Measurements from ENCODE around the gene SLC47A1.

Gene SLC47A1

DNA sequence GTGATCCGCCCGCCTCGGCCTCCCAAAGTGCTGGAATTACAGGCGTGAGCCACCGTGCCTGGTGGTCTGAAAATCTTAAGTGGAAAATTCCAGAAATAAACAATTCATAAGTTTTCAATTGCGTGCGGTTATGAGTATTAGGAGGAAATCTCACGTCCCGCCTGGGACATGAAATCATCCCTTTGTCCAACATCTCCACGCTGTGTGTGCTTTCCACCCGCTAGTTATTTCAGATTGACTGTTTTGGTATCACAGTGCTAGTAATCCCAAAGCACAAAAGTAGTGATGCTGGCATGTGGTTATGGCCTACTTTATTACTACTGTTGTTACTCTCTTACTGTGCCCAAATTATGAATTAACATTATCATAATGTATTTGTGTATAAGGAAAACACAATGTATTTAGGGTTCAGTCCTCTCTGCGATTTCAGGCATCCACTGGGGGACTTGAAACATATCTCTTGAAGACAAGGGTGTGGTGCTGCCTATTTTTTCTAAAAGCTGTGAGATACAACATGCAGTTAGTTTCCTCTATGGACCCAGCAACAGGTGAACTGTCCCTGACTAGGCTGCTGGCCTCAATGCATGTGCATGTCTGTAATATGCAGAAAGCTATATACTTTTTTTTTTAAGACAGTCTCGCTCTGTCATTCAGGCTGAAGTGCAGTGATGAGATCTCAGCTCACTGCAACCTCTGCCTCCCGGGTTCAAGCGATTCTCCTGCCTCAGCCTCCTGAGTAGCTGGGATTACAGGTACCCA, 32.3 kb downstream of the SLC47A1 start:
- no peak overlapping the region for H3K9ac ChIP-seq (ENCODE audit: low read length)
- no peaks in the 10 kb centered on the region for H3K9me3 ChIP-seq (ENCODE audit: control insufficient read depth, insufficient read depth, low read depth, low read length)
- no peak overlapping the region for H3K27ac ChIP-seq (ENCODE audit: low read depth, low read length)
- H3K4me1 ChIP-seq (ENCODE audit: control insufficient read depth, insufficient read depth, low read length): no peaks in the 10 kb centered on the region
- no peaks in the 10 kb centered on the region for H3K27me3 ChIP-seq (ENCODE audit: control insufficient read depth, insufficient read depth, low read length)
- H3K4me3 ChIP-seq (ENCODE audit: low read depth, low read length): no peak overlapping the region
- no peaks in the 10 kb centered on the region for H3K36me3 ChIP-seq (ENCODE audit: control insufficient read depth, insufficient read depth, low read length)

DNA sequence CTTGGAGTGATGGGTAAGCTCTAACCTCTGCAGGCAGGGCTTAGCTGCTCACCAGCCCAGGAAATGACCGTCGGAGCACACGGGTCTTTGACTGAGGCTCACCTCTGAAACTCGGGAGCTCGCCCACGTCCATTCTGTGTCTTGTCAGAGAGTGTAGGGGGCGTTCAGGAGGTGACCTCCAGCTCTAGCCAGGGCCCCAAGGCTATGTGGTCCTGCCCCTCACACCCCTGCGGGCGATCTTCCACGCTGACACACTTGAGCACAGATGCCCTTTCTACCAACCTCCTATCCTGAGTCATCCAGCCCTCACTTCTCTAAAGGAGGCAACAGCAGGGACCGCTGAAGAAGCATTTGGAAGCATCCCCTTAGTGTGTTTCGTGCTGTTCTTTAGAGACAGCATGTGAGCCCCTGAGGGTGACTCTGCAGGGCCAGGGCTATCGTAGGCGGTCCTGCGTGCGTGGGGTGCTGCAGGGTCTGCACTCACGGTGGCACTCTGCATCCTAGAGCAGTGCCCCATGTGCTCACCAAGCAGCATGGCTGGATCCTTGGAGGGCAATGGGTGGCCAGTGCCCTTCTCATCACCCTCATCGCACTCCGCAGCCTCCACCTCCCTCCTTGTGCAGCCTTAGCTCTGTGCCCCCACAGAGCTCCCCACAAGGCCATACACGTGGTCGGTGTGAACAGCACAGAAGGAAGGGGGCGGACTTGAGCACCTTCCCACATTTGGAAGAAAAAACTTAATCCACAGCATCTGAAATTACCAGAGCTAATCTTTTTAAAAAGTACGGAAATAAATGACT, 33.8 kb downstream of the SLC47A1 start:
- H3K36me3 ChIP-seq (ENCODE audit: control insufficient read depth, insufficient read depth, low read length): no peaks in the 10 kb centered on the region
- H3K9me3 ChIP-seq (ENCODE audit: control insufficient read depth, insufficient read depth, low read depth, low read length): no peaks in the 10 kb centered on the region
- H3K27me3 ChIP-seq (ENCODE audit: control insufficient read depth, insufficient read depth, low read length): no peaks in the 10 kb centered on the region
- H3K9ac ChIP-seq (ENCODE audit: low read length): no peak overlapping the region
- H3K4me3 ChIP-seq (ENCODE audit: low read depth, low read length): no peak overlapping the region
- no peak overlapping the region for H3K27ac ChIP-seq (ENCODE audit: low read depth, low read length)
- no peaks in the 10 kb centered on the region for H3K4me1 ChIP-seq (ENCODE audit: control insufficient read depth, insufficient read depth, low read length)

DNA sequence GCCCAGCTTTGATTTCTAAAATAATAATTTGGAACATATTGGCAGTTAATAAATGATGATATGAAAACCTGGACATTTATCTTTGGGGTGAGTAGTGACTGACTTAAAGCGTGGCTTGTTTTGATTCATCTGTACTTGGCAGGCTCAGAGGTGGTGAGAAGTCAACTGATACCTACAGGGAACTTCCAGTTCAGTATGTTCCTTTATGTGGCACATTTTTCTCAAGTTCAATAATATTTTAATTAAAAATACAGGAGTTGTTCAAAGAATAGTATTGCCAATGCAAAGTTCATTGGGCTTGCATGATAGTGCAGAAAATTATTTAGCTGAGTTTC, 34.3 kb downstream of the SLC47A1 start:
- H3K4me1 ChIP-seq (ENCODE audit: control insufficient read depth, insufficient read depth, low read length): no peaks in the 10 kb centered on the region; the same call in 1 of the 2 replicates
- no peak overlapping the region for H3K9ac ChIP-seq (ENCODE audit: low read length)
- no peak overlapping the region for H3K27ac ChIP-seq (ENCODE audit: low read depth, low read length)
- no peaks in the 10 kb centered on the region for H3K36me3 ChIP-seq (ENCODE audit: control insufficient read depth, insufficient read depth, low read length)
- no peak overlapping the region for H3K4me3 ChIP-seq (ENCODE audit: low read depth, low read length)
- H3K9me3 ChIP-seq (ENCODE audit: control insufficient read depth, insufficient read depth, low read depth, low read length): no peaks in the 10 kb centered on the region
- no peaks in the 10 kb centered on the region for H3K27me3 ChIP-seq (ENCODE audit: control insufficient read depth, insufficient read depth, low read length)

DNA sequence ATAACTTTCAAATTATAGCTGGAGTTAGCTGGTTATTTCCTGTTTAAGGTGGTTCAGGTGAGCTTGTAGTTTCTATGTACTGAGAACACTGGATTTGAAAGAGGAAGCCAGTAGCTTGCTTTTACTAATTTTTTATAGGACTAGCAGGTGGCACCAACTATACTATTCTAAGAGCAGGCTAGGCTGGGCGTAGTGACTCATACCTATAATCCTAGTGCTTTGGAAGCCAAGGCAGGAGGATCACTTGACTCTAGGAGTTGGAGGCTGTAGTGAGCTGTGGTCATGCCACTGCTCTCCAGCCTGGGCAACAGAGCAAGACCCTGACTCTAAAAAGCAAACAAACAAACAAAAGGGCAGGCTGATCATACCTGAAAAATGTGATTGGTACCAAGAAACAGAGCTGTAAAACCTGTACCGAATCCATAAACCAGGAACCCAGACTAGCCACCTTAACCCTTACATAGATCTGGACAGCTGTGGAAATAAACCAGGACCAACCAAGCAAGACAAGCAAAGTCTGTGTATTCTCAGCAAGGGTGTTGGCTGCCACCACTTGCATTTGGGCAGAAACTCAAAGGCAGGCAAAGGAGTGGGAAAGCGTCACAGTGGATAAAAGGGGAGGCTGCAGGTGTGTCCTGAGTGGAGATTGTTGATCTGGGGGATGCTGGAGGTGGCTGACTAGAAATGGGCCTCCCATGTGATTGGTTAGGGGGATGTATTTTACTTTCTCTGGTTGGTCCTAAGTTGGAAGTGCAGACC, 36.3 kb downstream of the SLC47A1 start:
- Histone ChIP-seq H3K4me1 (ENCODE audit: control insufficient read depth, insufficient read depth, low read length) (no peaks in the 10 kb centered on the region; the same call in 1 of the 2 replicates), H3K9ac (ENCODE audit: low read length) (no peak overlapping the region), H3K27me3 (ENCODE audit: control insufficient read depth, insufficient read depth, low read length) (no peaks in the 10 kb centered on the region), H3K36me3 (ENCODE audit: control insufficient read depth, insufficient read depth, low read length) (no peaks in the 10 kb centered on the region), H3K27ac (ENCODE audit: low read depth, low read length) (no peak overlapping the region), H3K4me3 (ENCODE audit: low read depth, low read length) (no peak overlapping the region), H3K9me3 (ENCODE audit: control insufficient read depth, insufficient read depth, low read depth, low read length) (no peaks in the 10 kb centered on the region)

DNA sequence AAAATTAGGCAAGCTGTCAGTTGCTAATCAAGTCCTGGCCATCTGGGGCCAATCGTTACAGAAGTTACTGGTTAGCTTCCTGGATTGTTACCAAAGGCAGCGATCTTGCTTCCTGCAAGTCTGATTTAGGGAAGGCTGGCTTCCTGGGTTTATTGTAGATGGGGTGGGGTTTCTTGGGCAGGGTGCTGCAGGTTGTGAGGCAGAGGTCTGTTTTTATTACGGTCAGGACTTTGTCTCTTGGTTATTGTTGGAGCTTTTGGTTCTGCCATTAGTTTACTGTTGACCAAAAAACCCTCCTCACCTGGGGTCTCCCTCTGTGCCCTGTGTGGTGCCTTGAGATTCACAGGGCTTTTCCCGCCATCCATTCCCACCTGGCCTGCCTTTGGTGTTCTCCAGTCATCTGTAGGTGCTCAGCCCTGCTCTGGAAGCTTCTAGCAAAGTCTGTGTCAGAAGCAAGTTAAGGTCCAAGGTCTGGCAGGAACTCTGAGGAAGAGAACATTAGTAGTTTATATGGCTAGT, 36.9 kb downstream of the SLC47A1 start:
- no peak overlapping the region for H3K9ac ChIP-seq (ENCODE audit: low read length)
- no peaks in the 10 kb centered on the region; the same call in 1 of the 2 replicates for H3K4me1 ChIP-seq (ENCODE audit: control insufficient read depth, insufficient read depth, low read length)
- H3K9me3 ChIP-seq (ENCODE audit: control insufficient read depth, insufficient read depth, low read depth, low read length): no peaks in the 10 kb centered on the region
- H3K36me3 ChIP-seq (ENCODE audit: control insufficient read depth, insufficient read depth, low read length): no peaks in the 10 kb centered on the region
- no peak overlapping the region for H3K27ac ChIP-seq (ENCODE audit: low read depth, low read length)
- no peaks in the 10 kb centered on the region for H3K27me3 ChIP-seq (ENCODE audit: control insufficient read depth, insufficient read depth, low read length)
- no peak overlapping the region for H3K4me3 ChIP-seq (ENCODE audit: low read depth, low read length)

DNA sequence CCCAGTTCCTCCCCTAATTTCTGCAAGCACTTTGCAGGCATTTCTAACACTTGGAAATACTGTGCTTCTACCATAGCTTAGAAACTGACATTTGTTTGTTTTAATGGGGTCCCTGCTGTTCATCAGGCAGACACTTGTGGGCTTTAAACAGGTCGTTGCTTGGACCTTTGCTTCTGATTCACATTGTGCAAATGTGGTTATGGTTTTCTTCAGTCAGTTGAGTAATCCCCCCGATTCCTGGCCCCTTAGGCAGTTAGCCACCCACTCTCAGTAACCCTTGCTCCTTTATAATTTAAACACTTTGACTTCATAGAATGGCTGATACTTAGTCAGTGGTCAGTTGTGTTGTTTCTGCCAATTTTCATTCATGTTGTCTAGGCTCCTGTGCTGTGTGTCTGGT, 39.4 kb downstream of the SLC47A1 start:
- H3K9me3 ChIP-seq (ENCODE audit: control insufficient read depth, insufficient read depth, low read depth, low read length): no peaks in the 10 kb centered on the region

DNA sequence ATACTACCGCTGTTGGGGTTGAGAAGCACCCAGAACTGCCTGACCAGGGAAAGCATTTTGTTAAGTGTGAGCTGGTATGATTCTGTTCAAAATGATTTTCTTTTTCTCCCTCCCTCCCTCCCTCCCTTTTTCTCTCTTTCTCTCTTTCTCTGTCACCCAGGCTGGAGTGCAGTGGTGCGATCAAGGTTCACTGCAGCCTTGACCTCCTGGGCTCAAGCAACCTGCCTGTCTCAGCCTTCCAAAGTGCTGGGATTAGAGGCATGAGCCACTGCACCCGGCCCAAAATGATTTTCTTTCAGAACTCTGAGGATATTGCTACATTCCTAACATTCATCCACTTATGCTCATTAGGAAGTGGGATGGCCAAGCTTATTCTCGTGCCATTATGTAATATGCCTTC, 41.3 kb downstream of the SLC47A1 start:
- Histone ChIP-seq H3K9ac (ENCODE audit: low read length) (no peak overlapping the region), H3K9me3 (ENCODE audit: control insufficient read depth, insufficient read depth, low read depth, low read length) (no peaks in the 10 kb centered on the region), H3K4me1 (ENCODE audit: control insufficient read depth, insufficient read depth, low read length) (no peaks in the 10 kb centered on the region; the same call in 1 of the 2 replicates), H3K27me3 (ENCODE audit: control insufficient read depth, insufficient read depth, low read length) (no peaks in the 10 kb centered on the region; the same call in 1 of the 2 replicates), H3K36me3 (ENCODE audit: control insufficient read depth, insufficient read depth, low read length) (no peaks in the 10 kb centered on the region), H3K4me3 (ENCODE audit: low read depth, low read length) (no peak overlapping the region), H3K27ac (ENCODE audit: low read depth, low read length) (no peak overlapping the region)

More for the DNA sequence above, 39.4 kb downstream of the SLC47A1 start:
- Histone ChIP-seq H3K4me1 (ENCODE audit: control insufficient read depth, insufficient read depth, low read length) (no peaks in the 10 kb centered on the region; the same call in 1 of the 2 replicates), H3K36me3 (ENCODE audit: control insufficient read depth, insufficient read depth, low read length) (no peaks in the 10 kb centered on the region), H3K4me3 (ENCODE audit: low read depth, low read length) (no peak overlapping the region), H3K27ac (ENCODE audit: low read depth, low read length) (no peak overlapping the region), H3K27me3 (ENCODE audit: control insufficient read depth, insufficient read depth, low read length) (no peaks in the 10 kb centered on the region), H3K9ac (ENCODE audit: low read length) (no peak overlapping the region)

DNA sequence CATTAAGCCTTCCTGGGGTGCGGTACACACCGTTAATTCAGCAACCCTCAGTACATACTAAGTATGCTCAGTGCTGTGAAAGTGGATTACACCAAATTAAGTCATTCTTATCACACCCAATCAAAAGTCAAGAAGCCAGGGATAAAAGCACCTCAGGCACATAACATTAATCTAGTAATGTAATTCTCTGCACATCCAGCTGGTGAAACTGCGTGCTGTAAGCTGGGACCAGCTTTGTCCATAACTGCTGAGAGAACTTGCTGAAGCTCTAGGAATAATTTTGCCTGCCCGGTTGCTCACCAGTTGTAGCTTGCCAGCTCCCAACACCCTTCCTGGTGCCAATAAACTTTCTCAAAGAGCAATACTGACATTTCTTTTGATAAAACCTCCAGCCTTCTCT, 44.9 kb downstream of the SLC47A1 start:
- no peaks in the 10 kb centered on the region for H3K4me1 ChIP-seq (ENCODE audit: control insufficient read depth, insufficient read depth, low read length)
- no peak overlapping the region for H3K9ac ChIP-seq (ENCODE audit: low read length)
- no peak overlapping the region for H3K4me3 ChIP-seq (ENCODE audit: low read depth, low read length)
- no peaks in the 10 kb centered on the region for H3K9me3 ChIP-seq (ENCODE audit: control insufficient read depth, insufficient read depth, low read depth, low read length)
- peaks cover 6% of the 10 kb centered on the region; the same call in 1 of the 2 replicates for H3K27me3 ChIP-seq (ENCODE audit: control insufficient read depth, insufficient read depth, low read length)
- no peak overlapping the region for H3K27ac ChIP-seq (ENCODE audit: low read depth, low read length)
- H3K36me3 ChIP-seq (ENCODE audit: control insufficient read depth, insufficient read depth, low read length): no peaks in the 10 kb centered on the region

DNA sequence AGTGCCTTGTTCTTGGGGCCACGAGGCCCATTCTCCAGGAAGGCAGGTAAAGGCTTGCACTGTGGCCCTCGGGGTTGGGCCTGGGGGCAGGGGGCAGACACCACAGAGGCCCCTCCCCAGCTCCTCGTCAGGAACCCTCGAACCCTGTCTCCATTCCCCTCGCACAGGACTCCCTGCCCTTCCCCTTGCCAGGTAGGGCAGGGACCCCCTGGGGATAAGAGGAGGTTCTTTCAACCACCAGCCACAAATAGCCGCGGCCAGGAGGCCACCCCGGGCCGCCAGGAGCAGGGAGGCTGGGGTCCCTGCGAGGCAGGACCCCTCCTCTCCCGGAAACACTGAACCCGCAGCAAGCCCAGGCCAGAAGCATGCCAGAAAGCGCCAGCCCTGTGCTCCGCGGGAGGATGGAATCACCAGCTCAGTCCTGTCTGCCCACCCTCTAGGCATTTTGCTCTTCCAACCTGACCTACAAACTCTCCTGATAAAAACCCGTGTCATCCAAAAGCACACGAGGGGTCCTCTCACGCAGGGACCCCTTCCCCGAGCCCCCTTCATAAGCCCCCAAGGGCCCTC, 45.6 kb downstream of the SLC47A1 start:
- H3K27ac ChIP-seq (ENCODE audit: low read depth, low read length): no peak overlapping the region
- H3K4me3 ChIP-seq (ENCODE audit: low read depth, low read length): peak overlapping the region; percentile 57; the same call in 1 of the 2 replicates
- H3K27me3 ChIP-seq (ENCODE audit: control insufficient read depth, insufficient read depth, low read length): peaks cover 6% of the 10 kb centered on the region; the same call in 1 of the 2 replicates
- no peaks in the 10 kb centered on the region for H3K9me3 ChIP-seq (ENCODE audit: control insufficient read depth, insufficient read depth, low read depth, low read length)
- no peak overlapping the region for H3K9ac ChIP-seq (ENCODE audit: low read length)
- no peaks in the 10 kb centered on the region for H3K36me3 ChIP-seq (ENCODE audit: control insufficient read depth, insufficient read depth, low read length)
- no peaks in the 10 kb centered on the region for H3K4me1 ChIP-seq (ENCODE audit: control insufficient read depth, insufficient read depth, low read length)

DNA sequence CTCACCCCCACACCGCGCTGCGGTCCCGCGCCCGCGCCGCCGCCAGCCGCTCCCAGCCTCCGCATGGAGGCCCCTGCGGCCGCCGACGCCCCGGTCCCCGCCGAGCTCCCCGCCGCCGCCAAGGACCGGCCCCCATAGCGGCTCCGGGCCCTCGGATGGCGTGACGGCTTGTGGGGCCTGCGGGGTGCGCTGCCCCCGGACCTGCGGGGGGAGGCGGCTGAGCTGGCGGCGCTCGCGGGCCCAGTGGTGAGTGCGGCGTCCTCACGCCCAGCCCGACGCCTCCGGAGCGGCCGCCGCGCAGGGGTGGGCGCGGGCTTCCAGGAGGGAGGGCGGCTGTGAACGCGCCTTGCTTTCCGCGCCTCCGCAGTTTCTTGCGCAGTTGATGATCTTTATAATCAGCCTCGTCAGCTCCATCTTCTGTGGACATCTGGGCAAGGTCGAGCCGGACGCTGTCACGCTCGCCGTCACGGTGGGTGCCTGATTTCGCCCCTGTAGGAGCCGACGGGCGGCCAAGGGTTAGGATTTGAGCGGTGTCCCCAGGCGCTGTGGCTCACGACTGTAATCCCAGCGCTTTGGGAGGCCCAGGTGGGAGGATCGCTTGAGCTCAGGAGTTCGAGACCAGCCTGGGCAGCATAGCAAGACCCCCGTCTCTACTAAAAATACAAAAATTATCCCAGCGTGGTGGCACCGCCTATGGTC, 46.4 kb downstream of the SLC47A1 start:
- no peaks in the 10 kb centered on the region for H3K36me3 ChIP-seq (ENCODE audit: control insufficient read depth, insufficient read depth, low read length)
- H3K4me1 ChIP-seq (ENCODE audit: control insufficient read depth, insufficient read depth, low read length): no peaks in the 10 kb centered on the region
- H3K27me3 ChIP-seq (ENCODE audit: control insufficient read depth, insufficient read depth, low read length): peaks cover 6% of the 10 kb centered on the region; the same call in 1 of the 2 replicates
- no peaks in the 10 kb centered on the region for H3K9me3 ChIP-seq (ENCODE audit: control insufficient read depth, insufficient read depth, low read depth, low read length)
- no peak overlapping the region for H3K9ac ChIP-seq (ENCODE audit: low read length)
- H3K27ac ChIP-seq (ENCODE audit: low read depth, low read length): no peak overlapping the region
- H3K4me3 ChIP-seq (ENCODE audit: low read depth, low read length): peak overlapping the region; percentile 57

All from HUES6 (cell line).